Mesenchymal stem cell (in vitro differentiated cells and primary cell): ENCODE results near the gene RAPGEF4.

ENCODE experiments used
- DNase-seq: peaks from one replicate; pipeline ENCODE4 v3.0.0-alpha.2; 2013
- H2AFZ ChIP-seq: one replicate; pipeline ENCODE4 v1.6.1; 2013; ENCODE audit warnings: low read depth, mild to moderate bottlenecking, control low read depth, inconsistent platforms, low read length, moderate library complexity
- H2AK5ac ChIP-seq: 2 replicates; pipeline ENCODE4 v1.6.1; 2013; ENCODE audit warnings: low read length, moderate library complexity, mild to moderate bottlenecking, inconsistent platforms; ENCODE audit not compliant: severe bottlenecking
- H2BK120ac ChIP-seq: one replicate; pipeline ENCODE4 v1.6.1; 2013; ENCODE audit warnings: low read depth, mild to moderate bottlenecking, inconsistent platforms, low read length, moderate library complexity
- H2BK12ac ChIP-seq, 2 experiments: one replicate each; pipeline ENCODE4 v1.6.1; 2013; ENCODE audit warnings: inconsistent platforms in 2 of 2, low read length in 2 of 2, mild to moderate bottlenecking in 2 of 2, moderate library complexity in 2 of 2, control low read depth in 1 of 2
- H2BK15ac ChIP-seq: one replicate; pipeline ENCODE4 v1.6.1; 2013; ENCODE audit warnings: mild to moderate bottlenecking, low read depth, inconsistent platforms; ENCODE audit not compliant: poor library complexity, severe bottlenecking
- H2BK5ac ChIP-seq: 2 replicates; pipeline ENCODE4 v1.6.1; 2013; ENCODE audit warnings: low read depth, mild to moderate bottlenecking, low read length, control low read depth, inconsistent platforms; ENCODE audit not compliant: poor library complexity, severe bottlenecking
- H3K14ac ChIP-seq, 2 experiments: one replicate each; pipeline ENCODE4 v1.6.1; 2013; ENCODE audit warnings: inconsistent platforms in 2 of 2, low read length in 2 of 2, control low read depth in 1 of 2, mild to moderate bottlenecking in 1 of 2, moderate library complexity in 1 of 2
- H3K18ac ChIP-seq, 2 experiments: one replicate each; pipeline ENCODE4 v1.6.1; 2013; ENCODE audit warnings: inconsistent platforms in 2 of 2, low read length in 2 of 2, control low read depth in 1 of 2, low read depth in 1 of 2, mild to moderate bottlenecking in 1 of 2
- H3K23ac ChIP-seq, 2 experiments: one replicate each; pipeline ENCODE4 v1.6.1; 2013; ENCODE audit warnings: inconsistent platforms in 2 of 2, low read length in 2 of 2, mild to moderate bottlenecking in 2 of 2, moderate library complexity in 2 of 2, control low read depth in 1 of 2
- H3K27ac ChIP-seq: 2 replicates; pipeline ENCODE4 v1.5.1; 2013; ENCODE audit warnings: mild to moderate bottlenecking, moderate library complexity, low read length, control low read depth, inconsistent platforms; ENCODE audit not compliant: poor library complexity, severe bottlenecking
- H3K27me3 ChIP-seq, 2 experiments: 2 replicates each; pipeline versions ENCODE4 v1.6.1 to v1.7.0; 2013; ENCODE audit warnings: low read length in 2 of 2, mild to moderate bottlenecking in 2 of 2, moderate library complexity in 2 of 2, control low read depth in 1 of 2, inconsistent platforms in 1 of 2; ENCODE audit not compliant: control insufficient read depth in 1 of 2, insufficient read depth in 1 of 2
- H3K36me3 ChIP-seq, 2 experiments: 2 replicates each; pipeline versions ENCODE4 v1.6.1 to v1.7.0; 2013; ENCODE audit warnings: low read length in 2 of 2, control low read depth in 1 of 2, inconsistent platforms in 1 of 2, low read depth in 1 of 2, mild to moderate bottlenecking in 1 of 2; ENCODE audit not compliant: insufficient read depth in 2 of 2, control insufficient read depth in 1 of 2
- H3K4ac ChIP-seq, 2 experiments: one replicate each; pipeline ENCODE4 v1.6.1; 2013; ENCODE audit warnings: inconsistent platforms in 2 of 2, low read length in 2 of 2, mild to moderate bottlenecking in 2 of 2, moderate library complexity in 2 of 2, control low read depth in 1 of 2, low read depth in 1 of 2
- H3K4me1 ChIP-seq: 2 replicates; pipeline ENCODE4 v1.6.1; 2013; ENCODE audit warnings: low read depth, low read length, control low read depth; ENCODE audit not compliant: control insufficient read depth, insufficient read depth
- H3K4me2 ChIP-seq: 2 replicates; pipeline ENCODE4 v1.6.1; 2013; ENCODE audit warnings: low read length, mild to moderate bottlenecking, inconsistent platforms; ENCODE audit not compliant: poor library complexity, severe bottlenecking
- H3K4me3 ChIP-seq, 2 experiments: 2 replicates each; pipeline versions ENCODE4 v1.5.1 to v1.7.0; 2013; ENCODE audit warnings: low read length in 2 of 2, mild to moderate bottlenecking in 2 of 2, control low read depth in 1 of 2, low read depth in 1 of 2; ENCODE audit not compliant: insufficient read depth in 1 of 2
- H3K79me1 ChIP-seq: replicated peaks from 2 replicates; pipeline ENCODE4 v1.6.1; 2013; ENCODE audit warnings: mild to moderate bottlenecking, control low read depth, low read length, inconsistent platforms; ENCODE audit not compliant: poor library complexity, severe bottlenecking
- H3K9ac ChIP-seq: 2 replicates; pipeline ENCODE4 v1.7.0; 2013; ENCODE audit warnings: mild to moderate bottlenecking, low read length, moderate library complexity
- H3K9me3 ChIP-seq: 2 replicates; pipeline ENCODE4 v1.7.0; 2013; ENCODE audit warnings: mild to moderate bottlenecking, low read length; ENCODE audit not compliant: control insufficient read depth
- H4K8ac ChIP-seq: one replicate; pipeline ENCODE4 v1.6.1; 2013; ENCODE audit warnings: inconsistent platforms, mild to moderate bottlenecking, low read length, moderate library complexity
- H4K91ac ChIP-seq: one replicate; pipeline ENCODE4 v1.6.1; 2013; ENCODE audit warnings: mild to moderate bottlenecking, low read length, inconsistent platforms
- WGBS: methylation state at CpG from one replicate; pipeline ENCODE4 v1.1.7; 2013; ENCODE audit warnings: mixed read lengths; 5-methylcytosine and 5-hydroxymethylcytosine counted together

The RAPGEF4 gene

GRCh38 chr2:172949522-172949921, 213.9 kb downstream of the RAPGEF4 start:
- Histone ChIP-seq H3K9ac (no peak overlapping the region), H3K23ac (no peak overlapping the region), H3K18ac (no peak overlapping the region), H3K36me3 (no peaks in the 10 kb centered on the region), H3K4me2 (no peak overlapping the region), H3K4me3 (no peak overlapping the region), H2BK15ac (no peak overlapping the region), H3K14ac (no peak overlapping the region), H3K27me3 (no peaks in the 10 kb centered on the region), H4K91ac (no peak overlapping the region), H3K79me1 (no peaks in the 10 kb centered on the region), H3K9me3 (no peaks in the 10 kb centered on the region), H2BK12ac (no peak overlapping the region), H2AK5ac (no peak overlapping the region), H3K4me1 (no peaks in the 10 kb centered on the region), H4K8ac (no peak overlapping the region), H2AFZ (no peak overlapping the region), H2BK5ac (no peak overlapping the region), H2BK120ac (no peak overlapping the region), H3K4ac (no peak overlapping the region), H3K27ac (no peak overlapping the region)
- DNase-seq = no peak

GRCh38 chr2:172950565-172950964, 214.9 kb downstream of the RAPGEF4 start:
- H4K91ac ChIP-seq = no peak overlapping the region
- no peak overlapping the region for H2BK120ac ChIP-seq
- no peak overlapping the region for H3K4me3 ChIP-seq
- no peak overlapping the region for H3K23ac ChIP-seq
- no peaks in the 10 kb centered on the region for H3K79me1 ChIP-seq
- no peak overlapping the region for H3K9ac ChIP-seq
- no peak overlapping the region for H3K4ac ChIP-seq
- H3K18ac ChIP-seq = no peak overlapping the region
- no peaks in the 10 kb centered on the region for H3K9me3 ChIP-seq
- no peak overlapping the region for H2BK12ac ChIP-seq
- H3K14ac ChIP-seq = no peak overlapping the region
- H3K4me1 ChIP-seq = no peaks in the 10 kb centered on the region
- no peak overlapping the region for H2BK15ac ChIP-seq
- no peak overlapping the region for H2AK5ac ChIP-seq
- no peak overlapping the region for H2BK5ac ChIP-seq
- no peaks in the 10 kb centered on the region for H3K36me3 ChIP-seq
- no peak overlapping the region for H3K27ac ChIP-seq
- no peaks in the 10 kb centered on the region for H3K27me3 ChIP-seq
- H3K4me2 ChIP-seq = no peak overlapping the region
- DNase-seq = no peak
- no peak overlapping the region for H2AFZ ChIP-seq
- H4K8ac ChIP-seq = no peak overlapping the region

- H4K8ac ChIP-seq = no peak overlapping the region
- no peak overlapping the region for H3K23ac ChIP-seq
- H3K9me3 ChIP-seq = no peaks in the 10 kb centered on the region
- H3K27me3 ChIP-seq = no peaks in the 10 kb centered on the region
- H3K4me2 ChIP-seq = no peak overlapping the region
- H2BK12ac ChIP-seq = no peak overlapping the region
- no peak overlapping the region for H2BK5ac ChIP-seq
- H3K27ac ChIP-seq = no peak overlapping the region
- no peak overlapping the region for H2AFZ ChIP-seq
- no peak overlapping the region for H2AK5ac ChIP-seq
- no peak overlapping the region for H3K14ac ChIP-seq
- no peaks in the 10 kb centered on the region for H3K4me1 ChIP-seq
- 98% methylated on average over 2 of the region's 2 CpGs for WGBS
- DNase-seq = no peak
- H3K9ac ChIP-seq = no peak overlapping the region
- no peak overlapping the region for H3K4me3 ChIP-seq
- H2BK120ac ChIP-seq = no peak overlapping the region
- no peaks in the 10 kb centered on the region for H3K36me3 ChIP-seq
- H2BK15ac ChIP-seq = no peak overlapping the region
- H3K4ac ChIP-seq = no peak overlapping the region
- H4K91ac ChIP-seq = no peak overlapping the region
- H3K18ac ChIP-seq = no peak overlapping the region
- H3K79me1 ChIP-seq = no peaks in the 10 kb centered on the region
Measured at GRCh38 chr2:172951554-172951953, 215.9 kb downstream of the RAPGEF4 start.

- 100% methylated on average over 1 of the region's 1 CpG for WGBS
- Histone ChIP-seq H3K27me3 (no peaks in the 10 kb centered on the region), H2BK12ac (no peak overlapping the region), H3K14ac (no peak overlapping the region), H3K9ac (no peak overlapping the region), H3K27ac (no peak overlapping the region), H3K4ac (no peak overlapping the region), H3K4me1 (no peaks in the 10 kb centered on the region), H3K4me2 (no peak overlapping the region), H4K91ac (no peak overlapping the region), H2BK15ac (no peak overlapping the region), H3K18ac (no peak overlapping the region), H3K4me3 (no peak overlapping the region), H2BK120ac (no peak overlapping the region), H2AK5ac (no peak overlapping the region), H3K79me1 (no peaks in the 10 kb centered on the region), H3K36me3 (no peaks in the 10 kb centered on the region), H3K23ac (no peak overlapping the region), H2BK5ac (no peak overlapping the region), H3K9me3 (no peaks in the 10 kb centered on the region), H4K8ac (no peak overlapping the region), H2AFZ (no peak overlapping the region)
- no peak for DNase-seq
Measured at GRCh38 chr2:172953411-172953810, 217.8 kb downstream of the RAPGEF4 start.
